ENCODE measurements around the gene OR7C1. TPM values are rescaled to one million over a fixed set of nuclear protein-coding genes. Genes with fewer than 3 reads are reported as not detected.
"Not testable (repeated sequence)": the region's sequence is repeated elsewhere in the genome, so short reads cannot be mapped to it uniquely, and the experiment has no call there.

Gene OR7C1
- total RNA-seq, result not detected

- ATAC-seq, result no peak
- DNase-seq (ENCODE audit: low spot score), result no peak
Measured at GRCh38 chr19:14835011-14835410, at the start of gene OR7C1, which contains the start of gene OR7A5. Gene OR7C1, minus strand, starts transcription at chr19:14835185. Its CDS starts 35,049 bp downstream, at chr19:14800136. Gene OR7A5, minus strand, starts transcription at chr19:14835185. Its CDS starts 6,944 bp downstream, at chr19:14828241.

- no peak for DNase-seq (ENCODE audit: low spot score)
- no peak for ATAC-seq
Measured at GRCh38 chr19:14871619-14872230, 36.7 kb upstream of the OR7C1 start.

- DNase-seq (ENCODE audit: low spot score), result no peak
- ATAC-seq, result no peak
Measured at GRCh38 chr19:14868497-14868896, 33.5 kb upstream of the OR7C1 start.

- no peak for DNase-seq (ENCODE audit: low spot score)
- ATAC-seq, result no peak
Measured at GRCh38 chr19:14848822-14849221, 13.8 kb upstream of the OR7C1 start, which contains the start of gene OR7A10. Gene OR7A10, minus strand, starts transcription at chr19:14848922. Its CDS starts 7,045 bp downstream, at chr19:14841877.

GRCh38 chr19:14843578-14843977 lies 8.6 kb upstream of the OR7C1 start:
- ATAC-seq (no peak), DNase-seq (ENCODE audit: low spot score) (no peak)

GRCh38 chr19:14843169-14843568 lies 8.2 kb upstream of the OR7C1 start:
- DNase-seq (ENCODE audit: low spot score) (no peak), ATAC-seq (no peak)

- DNase-seq (ENCODE audit: low spot score) (no peak), ATAC-seq (no peak)
Measured at GRCh38 chr19:14840206-14840605, 5.2 kb upstream of the OR7C1 start.

GRCh38 chr19:14837391-14837790 lies 2.4 kb upstream of the OR7C1 start:
- ATAC-seq, result no peak
- no peak for DNase-seq (ENCODE audit: low spot score)

- ATAC-seq, result no peak
- no peak for DNase-seq (ENCODE audit: low spot score)
Measured at GRCh38 chr19:14830702-14831101, 4.3 kb downstream of the OR7C1 start.

- DNase-seq (ENCODE audit: low spot score) (no peak), ATAC-seq (no peak)
Measured at GRCh38 chr19:14826006-14826405, 9.0 kb downstream of the OR7C1 start.

GRCh38 chr19:14821937-14822336 lies 13.0 kb downstream of the OR7C1 start:
- no peak for ATAC-seq

GRCh38 chr19:14818588-14818987 lies 16.4 kb downstream of the OR7C1 start:
- DNase-seq (ENCODE audit: low spot score) (no peak), ATAC-seq (no peak)

More at GRCh38 chr19:14821937-14822336, 13.0 kb downstream of the OR7C1 start:
- DNase-seq (ENCODE audit: low spot score), result no peak

GRCh38 chr19:14817052-14817451 lies 17.9 kb downstream of the OR7C1 start:
- ATAC-seq (no peak), DNase-seq (ENCODE audit: low spot score) (no peak)

GRCh38 chr19:14814982-14815652 lies 19.9 kb downstream of the OR7C1 start:
- ATAC-seq, result no peak
- no peak for DNase-seq (ENCODE audit: low spot score)

GRCh38 chr19:14809272-14810057 lies 25.5 kb downstream of the OR7C1 start:
- ATAC-seq, result no peak
- DNase-seq (ENCODE audit: low spot score), result no peak

GRCh38 chr19:14804765-14805164 lies 30.2 kb downstream of the OR7C1 start:
- no peak for ATAC-seq
- DNase-seq (ENCODE audit: low spot score), result no peak

- no peak for DNase-seq (ENCODE audit: low spot score)
- no peak for ATAC-seq
Measured at GRCh38 chr19:14798760-14799159, 36.2 kb downstream of the OR7C1 start.

- DNase-seq (ENCODE audit: low spot score) (no peak), ATAC-seq (no peak)
Measured at GRCh38 chr19:14796021-14796420, 39.0 kb downstream of the OR7C1 start.

GRCh38 chr19:14795078-14795721 lies 39.8 kb downstream of the OR7C1 start:
- ATAC-seq, result no peak
- no peak for DNase-seq (ENCODE audit: low spot score)

- not testable (repeated sequence) for ATAC-seq; DNase-seq (ENCODE audit: low spot score)
Measured at GRCh38 chr19:14792250-14792649, 42.7 kb downstream of the OR7C1 start.

- peak; percentile 46 for DNase-seq (ENCODE audit: low spot score)
- ATAC-seq, result peak; percentile 60
Measured at GRCh38 chr19:14786421-14786851, 48.5 kb downstream of the OR7C1 start.
